PFSK-1 (cell line): ENCODE measurements around the gene MN1.

Source experiments
- FOXP2 ChIP-seq: optimal IDR thresholded peaks from 2 replicates; pipeline ENCODE3; 2011; ENCODE audit warnings: borderline replicate concordance, control low read depth, inconsistent platforms; ENCODE audit not compliant: insufficient read depth; ENCODE audit errors: extremely low read length, extremely low read depth
- POLR2AphosphoS5 ChIP-seq: IDR thresholded peaks from 2 replicates; pipeline ENCODE4 v1.6.1; 2012; ENCODE audit warnings: low read depth, mild to moderate bottlenecking, control low read depth, low read length, moderate library complexity
- SIN3A ChIP-seq: IDR thresholded peaks from 2 replicates; pipeline ENCODE4 v1.6.1; 2012; ENCODE audit warnings: mild to moderate bottlenecking, low read length, moderate library complexity, borderline replicate concordance; ENCODE audit not compliant: insufficient read depth
- TAF1 ChIP-seq: IDR thresholded peaks from 2 replicates; pipeline ENCODE4 v1.6.1; 2012; ENCODE audit warnings: low read length, control low read depth, borderline replicate concordance; ENCODE audit not compliant: insufficient read depth
- TF ChIP-seq, protein P1 (sequence below), 2 experiments: IDR thresholded peaks; 2 replicates each; pipeline versions ENCODE4 v1.6.1 to v1.8.0; 2011 to 2012; ENCODE audit warnings: low read depth in 2 of 2, low read length in 2 of 2, control low read depth in 1 of 2, inconsistent platforms in 1 of 2, mild to moderate bottlenecking in 1 of 2, moderate library complexity in 1 of 2; ENCODE audit not compliant: insufficient read depth in 1 of 2

MN1 gene

DNA sequence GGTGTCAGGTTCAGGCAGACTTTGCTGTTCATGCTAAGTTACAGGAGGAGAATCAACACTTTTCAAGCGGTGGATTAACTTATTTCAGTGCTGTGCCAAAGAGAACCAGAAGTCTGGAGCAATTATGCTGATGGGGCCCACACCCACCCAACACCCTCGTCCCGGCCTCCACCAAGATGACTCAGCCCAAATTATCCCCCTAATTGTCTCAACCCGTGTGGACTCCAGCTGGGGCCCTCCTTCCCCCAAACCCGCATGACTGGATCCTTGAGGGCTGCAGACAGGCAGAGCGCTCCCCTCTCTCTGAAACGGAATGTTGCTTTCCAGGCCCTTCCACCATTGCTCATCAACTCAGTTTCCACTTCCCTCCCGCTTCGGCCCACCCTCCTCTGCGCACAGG lies 34.6 kb upstream of the MN1 start:
- no peak for TF ChIP-seq FOXP2
- TF ChIP-seq POLR2AphosphoS5: no peak
- TF ChIP-seq TAF1: no peak

GRCh38 chr22:27835446-27835845 lies 33.9 kb upstream of the MN1 start:
- TF ChIP-seq TAF1 (no peak), SIN3A (no peak), POLR2AphosphoS5 (no peak), FOXP2 (no peak)
- TF ChIP-seq, protein P1, sequence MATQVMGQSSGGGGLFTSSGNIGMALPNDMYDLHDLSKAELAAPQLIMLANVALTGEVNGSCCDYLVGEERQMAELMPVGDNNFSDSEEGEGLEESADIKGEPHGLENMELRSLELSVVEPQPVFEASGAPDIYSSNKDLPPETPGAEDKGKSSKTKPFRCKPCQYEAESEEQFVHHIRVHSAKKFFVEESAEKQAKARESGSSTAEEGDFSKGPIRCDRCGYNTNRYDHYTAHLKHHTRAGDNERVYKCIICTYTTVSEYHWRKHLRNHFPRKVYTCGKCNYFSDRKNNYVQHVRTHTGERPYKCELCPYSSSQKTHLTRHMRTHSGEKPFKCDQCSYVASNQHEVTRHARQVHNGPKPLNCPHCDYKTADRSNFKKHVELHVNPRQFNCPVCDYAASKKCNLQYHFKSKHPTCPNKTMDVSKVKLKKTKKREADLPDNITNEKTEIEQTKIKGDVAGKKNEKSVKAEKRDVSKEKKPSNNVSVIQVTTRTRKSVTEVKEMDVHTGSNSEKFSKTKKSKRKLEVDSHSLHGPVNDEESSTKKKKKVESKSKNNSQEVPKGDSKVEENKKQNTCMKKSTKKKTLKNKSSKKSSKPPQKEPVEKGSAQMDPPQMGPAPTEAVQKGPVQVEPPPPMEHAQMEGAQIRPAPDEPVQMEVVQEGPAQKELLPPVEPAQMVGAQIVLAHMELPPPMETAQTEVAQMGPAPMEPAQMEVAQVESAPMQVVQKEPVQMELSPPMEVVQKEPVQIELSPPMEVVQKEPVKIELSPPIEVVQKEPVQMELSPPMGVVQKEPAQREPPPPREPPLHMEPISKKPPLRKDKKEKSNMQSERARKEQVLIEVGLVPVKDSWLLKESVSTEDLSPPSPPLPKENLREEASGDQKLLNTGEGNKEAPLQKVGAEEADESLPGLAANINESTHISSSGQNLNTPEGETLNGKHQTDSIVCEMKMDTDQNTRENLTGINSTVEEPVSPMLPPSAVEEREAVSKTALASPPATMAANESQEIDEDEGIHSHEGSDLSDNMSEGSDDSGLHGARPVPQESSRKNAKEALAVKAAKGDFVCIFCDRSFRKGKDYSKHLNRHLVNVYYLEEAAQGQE (IDR thresholded peaks at IDR 0.05; ENCODE audit: insufficient read depth in 1 of 2, low read depth in 2 of 2, low read length in 2 of 2): no peak

DNA sequence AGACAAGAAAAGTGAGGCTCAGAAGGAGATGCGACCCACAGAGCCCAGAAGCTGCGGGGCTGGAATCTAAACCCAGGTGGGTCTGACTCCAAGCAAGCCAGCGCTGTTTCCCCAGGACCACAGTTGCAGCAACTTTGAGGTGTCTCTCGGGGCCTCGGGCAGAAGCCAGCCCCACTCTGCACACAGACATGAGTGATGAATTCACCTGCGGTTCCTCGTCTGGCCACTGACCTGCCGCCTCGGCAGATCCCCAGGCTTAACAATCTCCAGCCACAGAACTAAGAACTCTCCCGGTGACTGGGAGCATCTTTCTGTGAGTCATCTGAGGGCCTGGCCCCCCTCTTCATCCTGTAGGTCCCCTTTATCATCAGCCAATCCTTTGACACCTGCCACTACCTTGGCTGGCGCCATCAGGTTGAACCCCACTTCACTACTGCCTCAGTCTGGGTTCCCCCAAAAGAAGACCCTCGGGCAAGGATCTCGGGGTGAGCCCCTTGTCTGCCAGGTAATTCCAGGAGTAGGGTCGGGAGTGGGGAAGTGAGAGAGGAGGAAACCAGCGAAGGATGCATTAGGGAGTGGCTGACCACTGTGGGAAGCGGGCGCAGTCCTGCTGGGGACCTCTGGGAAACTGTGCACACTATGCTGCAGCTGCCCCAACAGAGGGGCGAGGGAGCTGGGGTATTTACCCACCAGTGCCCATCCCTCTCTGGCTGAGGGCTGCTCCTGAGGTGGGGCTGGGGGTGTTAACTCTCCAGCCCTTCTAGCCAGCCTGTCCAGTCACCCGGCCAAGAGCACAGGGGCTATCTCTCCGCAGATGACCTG lies 33.0 kb upstream of the MN1 start:
- TF ChIP-seq TAF1: no peak

DNA sequence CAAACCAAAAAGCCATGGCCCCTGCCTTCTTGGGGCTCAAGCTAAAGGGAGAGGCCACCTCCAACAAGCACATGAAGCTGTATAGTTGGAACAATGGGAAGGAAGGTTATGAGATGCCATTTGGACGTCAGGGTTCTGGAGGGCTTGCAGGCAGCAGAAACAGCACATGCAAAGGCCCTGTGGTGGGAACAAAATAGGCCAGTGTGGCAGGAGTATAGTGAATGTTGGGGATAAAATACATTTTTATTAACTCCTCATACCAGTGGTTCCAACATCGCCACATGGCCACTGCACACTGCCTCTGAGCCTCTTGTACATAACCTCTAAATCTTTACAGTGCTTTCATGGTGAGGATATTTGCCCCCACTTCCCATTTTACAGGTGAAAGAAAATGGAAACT lies 32.2 kb upstream of the MN1 start:
- TF ChIP-seq POLR2AphosphoS5 (no peak), FOXP2 (no peak)

GRCh38 chr22:27832606-27833005 lies 31.1 kb upstream of the MN1 start:
- TF ChIP-seq, protein P1 (IDR thresholded peaks at IDR 0.05; ENCODE audit: insufficient read depth in 1 of 2, low read depth in 2 of 2, low read length in 2 of 2): no peak
- no peak for TF ChIP-seq TAF1
- TF ChIP-seq FOXP2: no peak
- no peak for TF ChIP-seq POLR2AphosphoS5
- TF ChIP-seq SIN3A: no peak

- TF ChIP-seq TAF1 (no peak), POLR2AphosphoS5 (no peak), FOXP2 (no peak), SIN3A (no peak)
- TF ChIP-seq, protein P1 (IDR thresholded peaks at IDR 0.05; ENCODE audit: insufficient read depth in 1 of 2, low read depth in 2 of 2, low read length in 2 of 2): no peak
Observed at GRCh38 chr22:27829620-27830019, 28.1 kb upstream of the MN1 start.
